Measurements from ENCODE around the gene SLFN5. TPM values are rescaled to one million over a fixed set of nuclear protein-coding genes. Genes with fewer than 3 reads are reported as not detected.

SLFN5 gene
- total and polyA plus RNA-seq, 8 donors = 0.58 to 59.5 (median 10.9) TPM

GRCh38 chr17:35312790-35313711, 70.2 kb downstream of the SLFN5 start:
- Histone ChIP-seq H3K27ac (peak overlapping the region; percentile 20 to 67 (median 53)), H3K4me3 (peak overlapping the region; percentile 23 to 41 (median 30)), H3K9me3 (no peaks in the 10 kb centered on the region), H3K36me3 (no peaks in the 10 kb centered on the region), H3K27me3 (peaks cover 0 to 14% (median 0%) of the 10 kb centered on the region in 3 donors), H3K4me1 (peaks cover 4 to 37% (median 22%) of the 10 kb centered on the region in 4 donors)
- 11 to 17% (median 14%) methylated on average over 14 to 20 of the region's 20 CpGs for WGBS, 5 donors
- peak; percentile 37 to 91 for DNase-seq
- intact Hi-C loops (cut with DNase I; ENCODE audit: low total_unique reads) = loop anchor here (5.0 kb wide), 1 partner anchor 224 kb away; the partner anchor contains the start of gene SLFN12L
- peak in 5 of 7 experiments; percentile 33 to 72 (median 68) for TF ChIP-seq CTCF (IDR thresholded peaks at IDR 0.05)
- no peak for TF ChIP-seq POLR2AphosphoS5 (IDR thresholded peaks at IDR 0.05)

- peak in 1 of 2 donors; percentile 17 for DNase-seq
- Histone ChIP-seq H3K4me3 (peak overlapping the region; percentile 23 to 41 (median 30)), H3K4me1 (peaks cover 4 to 37% (median 22%) of the 10 kb centered on the region in 4 donors), H3K27me3 (peaks cover 0 to 14% (median 0%) of the 10 kb centered on the region in 3 donors), H3K27ac (peak overlapping the region; percentile 20 to 67 (median 53)), H3K36me3 (no peaks in the 10 kb centered on the region), H3K9me3 (no peaks in the 10 kb centered on the region)
- intact Hi-C loops (cut with DNase I; ENCODE audit: low total_unique reads) = loop anchor here (5.0 kb wide), 1 partner anchor 223 kb away; the partner anchor contains the start of gene SLFN12L
- TF ChIP-seq CTCF (IDR thresholded peaks at IDR 0.05) (no peak), EP300 (IDR thresholded peaks at IDR 0.05) (no peak), POLR2A (IDR thresholded peaks at IDR 0.05) (no peak), POLR2AphosphoS5 (IDR thresholded peaks at IDR 0.05) (no peak)
- 30 to 42% (median 39%) methylated on average over 18 to 19 of the region's 19 CpGs for WGBS, 5 donors
Measured at GRCh38 chr17:35313875-35314409, 71.1 kb downstream of the SLFN5 start.

GRCh38 chr17:35314415-35315216, 71.7 kb downstream of the SLFN5 start:
- H3K27me3 ChIP-seq = peaks cover 0 to 14% (median 0%) of the 10 kb centered on the region in 3 donors
- H3K9me3 ChIP-seq = no peaks in the 10 kb centered on the region
- no peak for DNase-seq
- H3K4me3 ChIP-seq = peak overlapping the region in 2 of 4 donors; percentile 24 to 41
- peak overlapping the region in 3 of 5 donors; percentile 46 to 66 (median 53) for H3K27ac ChIP-seq
- 70 to 84% (median 74%) methylated on average over 8 to 9 of the region's 9 CpGs for WGBS, 5 donors
- intact Hi-C loops (cut with DNase I; ENCODE audit: low total_unique reads) = loop anchor here (5.0 kb wide), 1 partner anchor 223 kb away; the partner anchor contains the start of gene SLFN12L
- peaks cover 4 to 37% (median 22%) of the 10 kb centered on the region in 4 donors for H3K4me1 ChIP-seq
- no peaks in the 10 kb centered on the region for H3K36me3 ChIP-seq
- TF ChIP-seq POLR2A (IDR thresholded peaks at IDR 0.05) (no peak), POLR2AphosphoS5 (IDR thresholded peaks at IDR 0.05) (no peak)

GRCh38 chr17:35315283-35315682, 72.4 kb downstream of the SLFN5 start:
- intact Hi-C loops (cut with DNase I; ENCODE audit: low total_unique reads) = no loop called here
- Histone ChIP-seq H3K27ac (peak overlapping the region in 3 of 5 donors; percentile 38 to 53 (median 46)), H3K36me3 (no peaks in the 10 kb centered on the region), H3K4me3 (no peak overlapping the region), H3K27me3 (peaks cover 0 to 14% (median 0%) of the 10 kb centered on the region in 3 donors), H3K9me3 (no peaks in the 10 kb centered on the region), H3K4me1 (peaks cover 4 to 37% (median 22%) of the 10 kb centered on the region in 4 donors)
- WGBS, 5 donors = 12 to 30% (median 14%) methylated on average over 5 of the region's 5 CpGs
- peak in 1 of 2 donors; percentile 42 for DNase-seq
- TF ChIP-seq POLR2AphosphoS5 (IDR thresholded peaks at IDR 0.05) (no peak), EP300 (IDR thresholded peaks at IDR 0.05) (no peak), POLR2A (IDR thresholded peaks at IDR 0.05) (no peak), CTCF (IDR thresholded peaks at IDR 0.05) (no peak)

Measured in stomach (tissue), 9 donors.